ENCODE measurements around the gene PPP3R1.

- TF ChIP-seq, protein P1, sequence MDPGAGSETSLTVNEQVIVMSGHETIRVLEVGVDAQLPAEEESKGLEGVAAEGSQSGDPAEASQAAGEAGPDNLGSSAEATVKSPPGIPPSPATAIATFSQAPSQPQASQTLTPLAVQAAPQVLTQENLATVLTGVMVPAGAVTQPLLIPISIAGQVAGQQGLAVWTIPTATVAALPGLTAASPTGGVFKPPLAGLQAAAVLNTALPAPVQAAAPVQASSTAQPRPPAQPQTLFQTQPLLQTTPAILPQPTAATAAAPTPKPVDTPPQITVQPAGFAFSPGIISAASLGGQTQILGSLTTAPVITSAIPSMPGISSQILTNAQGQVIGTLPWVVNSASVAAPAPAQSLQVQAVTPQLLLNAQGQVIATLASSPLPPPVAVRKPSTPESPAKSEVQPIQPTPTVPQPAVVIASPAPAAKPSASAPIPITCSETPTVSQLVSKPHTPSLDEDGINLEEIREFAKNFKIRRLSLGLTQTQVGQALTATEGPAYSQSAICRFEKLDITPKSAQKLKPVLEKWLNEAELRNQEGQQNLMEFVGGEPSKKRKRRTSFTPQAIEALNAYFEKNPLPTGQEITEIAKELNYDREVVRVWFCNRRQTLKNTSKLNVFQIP (CRISPR knock-in tag; IDR thresholded peaks at IDR 0.05; ENCODE audit: borderline replicate concordance, low read depth): no peak
- no peak for TF ChIP-seq ZC3H10 (CRISPR knock-in tag; IDR thresholded peaks at IDR 0.05)
Measured at GRCh38 chr2:68216454-68217310, 35.6 kb downstream of the PPP3R1 start.

Data from SK-N-SH treated with all-trans-retinoic acid at 6 μM for 48 hours (cell line).